ENCODE measurements around the gene THOC3. TPM values are rescaled to one million over a fixed set of nuclear protein-coding genes. Genes with fewer than 3 reads are reported as not detected.
"Not testable (repeated sequence)": the region's sequence is repeated elsewhere in the genome, so short reads cannot be mapped to it uniquely, and the experiment has no call there.

The THOC3 gene, protein sequence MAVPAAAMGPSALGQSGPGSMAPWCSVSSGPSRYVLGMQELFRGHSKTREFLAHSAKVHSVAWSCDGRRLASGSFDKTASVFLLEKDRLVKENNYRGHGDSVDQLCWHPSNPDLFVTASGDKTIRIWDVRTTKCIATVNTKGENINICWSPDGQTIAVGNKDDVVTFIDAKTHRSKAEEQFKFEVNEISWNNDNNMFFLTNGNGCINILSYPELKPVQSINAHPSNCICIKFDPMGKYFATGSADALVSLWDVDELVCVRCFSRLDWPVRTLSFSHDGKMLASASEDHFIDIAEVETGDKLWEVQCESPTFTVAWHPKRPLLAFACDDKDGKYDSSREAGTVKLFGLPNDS
- 89.8 and 95.5 TPM in 2 replicates for total RNA-seq

DNA sequence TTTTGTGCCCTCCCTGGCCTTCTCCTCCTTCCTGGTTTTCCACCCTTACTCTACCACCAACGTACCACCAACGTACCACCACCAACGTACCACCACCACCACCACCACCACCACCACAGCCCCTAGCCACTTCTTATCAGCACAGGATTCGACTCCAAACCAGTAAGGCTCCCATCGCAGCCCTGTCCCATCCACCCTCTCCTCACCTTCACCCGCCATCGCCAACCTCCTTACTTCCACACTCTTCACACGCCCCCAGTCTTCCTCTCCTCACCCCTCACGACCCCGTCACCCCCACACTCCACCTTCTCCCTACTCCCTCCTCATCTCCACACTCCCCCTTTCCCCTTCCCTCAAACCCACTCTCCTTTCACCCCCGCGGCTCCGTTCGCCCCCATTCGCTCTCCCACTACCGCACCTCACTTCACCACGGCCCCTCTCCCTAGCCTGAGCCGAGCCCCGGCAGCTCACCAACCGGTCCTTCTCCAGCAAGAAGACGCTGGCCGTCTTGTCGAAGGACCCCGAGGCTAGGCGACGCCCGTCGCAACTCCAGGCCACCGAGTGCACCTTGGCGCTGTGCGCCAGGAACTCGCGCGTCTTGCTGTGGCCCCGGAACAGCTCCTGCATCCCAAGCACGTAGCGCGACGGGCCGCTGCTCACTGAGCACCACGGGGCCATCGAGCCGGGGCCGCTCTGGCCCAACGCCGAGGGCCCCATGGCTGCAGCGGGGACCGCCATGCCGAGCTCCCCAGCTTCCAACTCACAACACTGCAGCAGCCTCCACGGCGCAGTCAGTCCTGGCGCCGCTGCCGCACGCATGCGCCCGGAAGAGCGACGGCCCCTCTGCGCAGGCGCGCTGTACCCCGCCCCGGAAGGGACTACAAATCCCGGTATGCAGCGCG, at the start of gene THOC3:
TSS of gene THOC3 (minus strand) at position 845 of the 902 bp plus-strand sequence. CDS start at position 738, 107 bp downstream.
- DNase-seq (ENCODE audit: low spot score), result peak; percentile 84
- Mint-ChIP-seq H3K27ac (peak within 1 kb of the TSS; percentile 69), H3K4me3 (ENCODE audit: low read depth) (peak within 1 kb of the TSS; percentile 86)
- H3K9me3 Mint-ChIP-seq; H3K4me1 Mint-ChIP-seq (ENCODE audit: low read depth); H3K27me3 Mint-ChIP-seq (ENCODE audit: low read depth); intact Hi-C loops (cut with micrococcal nuclease); H3K36me3 Mint-ChIP-seq (ENCODE audit: low read depth): not testable (repeated sequence)

DNA sequence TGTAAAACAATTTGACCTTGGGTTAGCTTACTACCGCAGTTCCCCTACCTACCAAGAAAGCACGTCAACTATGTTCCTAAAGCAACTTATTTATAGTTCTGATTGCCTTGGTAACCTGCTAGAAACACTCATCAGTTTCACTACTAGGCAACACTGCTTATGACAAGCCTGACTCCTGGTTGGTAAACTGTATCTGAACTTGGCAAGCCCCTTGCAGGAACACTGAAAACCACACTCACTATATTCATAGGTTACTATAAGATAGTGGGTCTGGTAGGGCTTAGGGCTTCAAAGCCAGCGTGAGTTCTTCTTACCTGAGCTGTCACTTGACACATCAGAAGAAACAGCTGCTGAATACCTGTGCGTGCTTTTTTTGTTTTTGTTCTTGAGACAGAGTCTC, 49.2 kb upstream of the THOC3 start:
- H3K9me3 Mint-ChIP-seq; DNase-seq (ENCODE audit: low spot score); intact Hi-C loops (cut with micrococcal nuclease); H3K4me1 Mint-ChIP-seq (ENCODE audit: low read depth); H3K27me3 Mint-ChIP-seq (ENCODE audit: low read depth); H3K4me3 Mint-ChIP-seq (ENCODE audit: low read depth); H3K36me3 Mint-ChIP-seq (ENCODE audit: low read depth); H3K27ac Mint-ChIP-seq: not testable (repeated sequence)

DNA sequence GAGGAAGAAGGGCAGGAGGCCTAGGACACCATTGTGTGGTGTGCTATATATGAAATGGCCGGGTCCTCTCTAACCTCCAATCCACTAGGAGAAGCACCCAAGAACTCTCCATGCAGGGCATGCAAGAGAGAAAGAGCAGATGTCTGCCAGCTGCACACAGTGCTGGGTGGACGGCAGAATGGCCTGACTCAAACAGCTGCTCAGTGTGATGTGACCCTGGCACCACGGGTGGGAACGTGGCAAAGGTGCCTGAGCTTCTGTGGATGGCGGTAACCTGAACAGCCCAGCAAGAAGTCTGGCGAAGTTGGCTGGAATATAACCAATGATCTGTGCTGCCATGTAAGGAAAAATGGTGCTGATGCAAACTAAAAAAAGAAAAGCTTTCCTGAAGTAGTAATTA, 46.2 kb upstream of the THOC3 start:
- intact Hi-C loops (cut with micrococcal nuclease); H3K27me3 Mint-ChIP-seq (ENCODE audit: low read depth); H3K4me3 Mint-ChIP-seq (ENCODE audit: low read depth); H3K9me3 Mint-ChIP-seq; H3K27ac Mint-ChIP-seq; H3K36me3 Mint-ChIP-seq (ENCODE audit: low read depth); DNase-seq (ENCODE audit: low spot score); H3K4me1 Mint-ChIP-seq (ENCODE audit: low read depth): not testable (repeated sequence)

DNA sequence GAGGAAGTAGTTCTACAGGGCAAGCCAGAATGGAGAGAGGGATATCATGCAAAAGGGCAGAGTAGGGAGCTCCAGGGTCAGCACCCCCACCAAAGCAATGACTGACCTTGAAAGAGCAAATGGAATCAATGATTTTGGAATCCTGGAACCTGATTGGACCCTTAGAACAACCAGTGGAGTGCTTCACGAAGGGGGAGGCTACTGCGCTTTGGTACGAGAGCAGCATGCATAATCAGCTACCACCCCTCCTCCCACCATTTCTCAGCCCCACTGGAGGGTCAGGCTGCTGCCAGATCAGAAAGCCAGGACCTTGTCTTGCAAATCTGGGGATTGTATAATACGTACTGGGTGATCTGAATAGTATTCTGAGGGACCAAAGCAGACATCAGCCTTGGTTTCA, 43.0 kb upstream of the THOC3 start:
- H3K9me3 Mint-ChIP-seq; H3K36me3 Mint-ChIP-seq (ENCODE audit: low read depth); H3K4me1 Mint-ChIP-seq (ENCODE audit: low read depth); H3K4me3 Mint-ChIP-seq (ENCODE audit: low read depth); H3K27ac Mint-ChIP-seq; H3K27me3 Mint-ChIP-seq (ENCODE audit: low read depth); intact Hi-C loops (cut with micrococcal nuclease); DNase-seq (ENCODE audit: low spot score): not testable (repeated sequence)

DNA sequence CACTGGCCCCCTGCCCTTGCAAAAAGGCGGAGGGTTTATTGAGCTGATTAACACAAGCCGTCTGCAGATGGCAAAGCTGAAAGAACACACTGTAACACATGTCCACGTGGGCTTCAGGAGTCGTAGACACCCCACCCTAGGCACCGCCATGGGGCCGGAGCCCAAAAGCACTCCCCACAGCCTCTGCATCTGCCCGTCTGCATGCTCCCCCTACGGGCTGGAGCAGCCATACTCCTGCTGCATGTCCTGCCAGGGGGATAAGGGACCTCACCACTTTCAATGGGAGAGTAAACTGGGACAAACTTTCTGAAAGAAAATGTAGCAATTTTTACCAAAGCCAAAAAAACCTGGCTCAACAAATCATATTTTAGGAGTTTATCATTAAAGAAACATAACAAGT, 42.1 kb upstream of the THOC3 start:
- H3K9me3 Mint-ChIP-seq; DNase-seq (ENCODE audit: low spot score); H3K27me3 Mint-ChIP-seq (ENCODE audit: low read depth); H3K4me3 Mint-ChIP-seq (ENCODE audit: low read depth); H3K27ac Mint-ChIP-seq; intact Hi-C loops (cut with micrococcal nuclease); H3K36me3 Mint-ChIP-seq (ENCODE audit: low read depth): not testable (repeated sequence)
- H3K4me1 Mint-ChIP-seq (ENCODE audit: low read depth), result peaks cover 12% of the 10 kb centered on the region

DNA sequence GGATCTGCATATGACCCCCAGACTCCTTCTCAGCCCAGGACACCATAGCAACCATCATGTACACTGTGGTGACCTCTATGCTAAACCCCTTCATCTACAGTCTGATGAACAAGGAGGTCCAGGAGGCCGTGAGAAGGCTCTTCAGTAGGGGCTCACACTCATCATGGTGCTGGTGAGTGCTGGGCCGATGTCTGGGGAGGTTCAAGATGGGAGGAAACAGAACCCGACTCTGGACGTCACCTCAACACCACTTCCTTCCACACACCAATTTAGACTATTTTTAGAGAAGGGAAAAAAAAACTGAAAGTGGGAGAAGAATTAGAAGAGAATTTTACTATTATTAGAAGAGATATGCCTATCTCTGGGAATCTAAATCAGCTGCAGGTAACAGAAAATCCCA, 39.1 kb upstream of the THOC3 start:
- not testable (repeated sequence) for H3K36me3 Mint-ChIP-seq (ENCODE audit: low read depth)
- H3K4me1 Mint-ChIP-seq (ENCODE audit: low read depth), result peaks cover 12% of the 10 kb centered on the region

DNA sequence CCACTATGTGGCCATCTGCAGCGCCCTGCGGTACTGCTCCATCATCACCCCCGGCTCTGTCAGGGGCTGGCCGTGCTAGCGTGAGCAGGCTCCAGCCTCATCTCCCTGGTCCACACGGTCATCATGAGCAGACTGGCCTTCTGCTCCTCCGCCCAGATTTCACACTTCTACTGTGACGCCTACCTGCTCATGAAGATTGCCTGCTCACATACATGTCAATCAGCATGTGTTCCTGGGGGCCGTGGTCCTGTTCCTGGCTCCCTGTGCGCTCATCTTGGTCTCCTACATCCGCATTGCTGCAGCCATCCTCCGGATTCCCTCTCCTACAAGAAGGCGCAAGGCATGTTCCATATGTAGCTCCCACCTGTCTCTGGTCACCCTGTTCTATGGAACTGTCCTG, 38.7 kb upstream of the THOC3 start:
- H3K27me3 Mint-ChIP-seq (ENCODE audit: low read depth); intact Hi-C loops (cut with micrococcal nuclease); H3K27ac Mint-ChIP-seq; DNase-seq (ENCODE audit: low spot score); H3K36me3 Mint-ChIP-seq (ENCODE audit: low read depth); H3K9me3 Mint-ChIP-seq: not testable (repeated sequence)
- peaks cover 12% of the 10 kb centered on the region for H3K4me1 Mint-ChIP-seq (ENCODE audit: low read depth)
- peak overlapping the region; percentile 11 for H3K4me3 Mint-ChIP-seq (ENCODE audit: low read depth)

More for the DNA sequence above, 39.1 kb upstream of the THOC3 start:
- peak overlapping the region; percentile 34 for H3K27ac Mint-ChIP-seq
- H3K9me3 Mint-ChIP-seq; intact Hi-C loops (cut with micrococcal nuclease); H3K27me3 Mint-ChIP-seq (ENCODE audit: low read depth); DNase-seq (ENCODE audit: low spot score): not testable (repeated sequence)
- peak overlapping the region; percentile 51 for H3K4me3 Mint-ChIP-seq (ENCODE audit: low read depth)

DNA sequence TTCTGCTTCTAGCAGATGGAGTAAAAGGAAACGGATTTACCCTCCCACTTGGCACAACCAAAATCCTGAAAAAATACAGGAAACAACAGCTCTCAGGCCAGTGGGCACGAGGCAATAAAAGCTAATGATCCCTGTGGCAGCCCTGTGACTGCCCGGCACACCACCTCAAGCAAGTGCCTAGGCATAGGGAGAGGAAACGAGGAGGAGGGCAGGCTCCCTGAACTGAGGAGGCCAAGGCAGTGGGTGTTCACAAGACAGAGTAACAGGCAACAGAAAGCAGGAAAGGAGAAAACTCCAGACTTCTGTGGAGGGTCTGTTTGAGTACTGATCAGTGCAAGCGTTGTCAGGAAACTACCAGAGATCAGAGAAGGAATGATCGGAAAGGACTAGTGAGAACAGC, 29.9 kb upstream of the THOC3 start:
- H3K27ac Mint-ChIP-seq; H3K36me3 Mint-ChIP-seq (ENCODE audit: low read depth); H3K4me1 Mint-ChIP-seq (ENCODE audit: low read depth); H3K4me3 Mint-ChIP-seq (ENCODE audit: low read depth); intact Hi-C loops (cut with micrococcal nuclease); DNase-seq (ENCODE audit: low spot score); H3K9me3 Mint-ChIP-seq; H3K27me3 Mint-ChIP-seq (ENCODE audit: low read depth): not testable (repeated sequence)

DNA sequence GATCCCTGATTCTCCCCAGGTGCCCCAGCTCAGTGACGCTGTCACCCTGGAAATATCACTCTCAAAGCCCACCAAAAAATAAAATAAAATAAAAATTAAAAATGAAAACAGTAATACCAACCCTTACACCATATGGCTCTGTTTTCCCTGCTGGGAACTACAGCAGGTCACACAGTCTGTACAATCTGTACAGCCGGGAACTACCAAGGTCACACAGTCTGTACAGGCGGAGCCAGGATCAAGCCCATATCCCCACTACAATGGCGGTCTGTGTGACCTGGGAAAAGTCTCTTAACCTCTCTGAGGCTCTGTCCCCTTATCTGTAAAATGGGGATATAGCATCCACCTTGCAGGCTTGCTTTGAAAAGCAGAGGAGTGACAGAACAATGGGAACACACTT, 29.4 kb upstream of the THOC3 start:
- H3K9me3 Mint-ChIP-seq; H3K27ac Mint-ChIP-seq; H3K4me1 Mint-ChIP-seq (ENCODE audit: low read depth); DNase-seq (ENCODE audit: low spot score); H3K27me3 Mint-ChIP-seq (ENCODE audit: low read depth); H3K36me3 Mint-ChIP-seq (ENCODE audit: low read depth); H3K4me3 Mint-ChIP-seq (ENCODE audit: low read depth); intact Hi-C loops (cut with micrococcal nuclease): not testable (repeated sequence)

DNA sequence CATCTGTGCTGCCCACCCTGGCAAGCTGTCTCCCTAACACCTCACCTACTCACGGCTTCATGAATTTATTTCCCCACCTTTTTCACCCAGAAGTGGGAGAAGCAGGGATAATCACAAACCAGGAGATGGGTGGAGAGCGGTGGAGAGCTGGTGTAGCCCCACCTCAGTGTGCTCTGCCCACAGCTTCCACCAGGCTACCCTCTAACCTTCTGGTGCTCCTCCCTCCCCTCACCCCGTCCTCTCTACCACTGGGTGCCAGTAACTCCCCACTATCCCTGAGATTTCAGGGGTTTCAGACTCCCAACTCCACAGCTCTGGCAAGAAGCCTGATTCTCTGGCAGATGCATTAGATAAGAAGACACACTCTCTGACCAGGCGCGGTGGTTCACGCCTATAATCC, 28.7 kb upstream of the THOC3 start:
- H3K4me3 Mint-ChIP-seq (ENCODE audit: low read depth); H3K27ac Mint-ChIP-seq; H3K27me3 Mint-ChIP-seq (ENCODE audit: low read depth); H3K36me3 Mint-ChIP-seq (ENCODE audit: low read depth); H3K9me3 Mint-ChIP-seq; DNase-seq (ENCODE audit: low spot score); intact Hi-C loops (cut with micrococcal nuclease); H3K4me1 Mint-ChIP-seq (ENCODE audit: low read depth): not testable (repeated sequence)

DNA sequence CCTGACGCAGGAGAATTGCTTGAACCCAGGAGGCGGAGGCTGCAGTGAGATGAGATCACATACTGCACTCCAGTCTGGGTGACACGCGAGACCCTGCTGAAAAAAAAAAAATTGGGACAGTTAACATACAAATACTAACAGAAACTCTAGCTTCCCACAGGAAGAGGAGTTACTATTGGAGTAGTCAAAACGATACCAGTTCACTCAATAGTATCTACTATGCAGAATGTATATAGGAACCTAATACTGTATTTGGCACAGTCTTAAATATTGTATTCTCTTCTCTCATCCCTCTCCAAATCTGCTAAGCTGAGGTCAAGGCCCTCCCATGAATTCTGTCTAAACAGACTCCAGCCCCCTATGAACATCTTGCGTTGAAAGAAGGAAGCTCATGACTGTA, 27.4 kb upstream of the THOC3 start:
- H3K27ac Mint-ChIP-seq; H3K36me3 Mint-ChIP-seq (ENCODE audit: low read depth); H3K4me1 Mint-ChIP-seq (ENCODE audit: low read depth); H3K4me3 Mint-ChIP-seq (ENCODE audit: low read depth); DNase-seq (ENCODE audit: low spot score); H3K9me3 Mint-ChIP-seq; H3K27me3 Mint-ChIP-seq (ENCODE audit: low read depth); intact Hi-C loops (cut with micrococcal nuclease): not testable (repeated sequence)

DNA sequence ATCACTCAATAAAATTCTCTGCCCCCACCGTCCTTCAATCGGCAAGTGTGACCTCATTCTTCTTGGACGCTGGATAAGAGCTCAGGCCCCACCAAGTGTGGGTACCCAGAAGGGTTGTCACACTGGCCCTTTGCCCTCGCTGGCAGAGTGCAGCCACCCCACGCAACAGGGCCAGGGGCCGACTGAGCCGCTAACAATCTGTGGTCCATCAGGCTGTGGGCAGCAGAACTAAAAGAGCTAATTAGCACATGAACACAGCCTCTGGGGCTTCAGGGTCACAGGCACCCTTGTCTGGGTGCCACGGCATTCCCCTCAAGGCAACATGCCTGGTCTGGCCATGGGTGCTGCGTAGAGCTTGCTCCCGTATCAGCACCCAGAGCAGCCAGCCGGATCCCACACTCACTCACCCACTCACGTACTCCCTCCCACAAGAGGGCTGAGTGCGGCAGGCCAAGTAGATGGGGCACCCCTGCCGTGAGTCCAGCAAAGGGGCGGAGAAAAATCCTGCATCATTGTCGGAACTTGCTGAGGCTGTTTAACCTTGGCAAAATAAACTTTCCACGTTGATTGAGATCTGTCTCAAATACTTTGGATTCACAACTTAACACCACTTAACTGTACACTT, 11.4 kb upstream of the THOC3 start:
- intact Hi-C loops (cut with micrococcal nuclease); H3K36me3 Mint-ChIP-seq (ENCODE audit: low read depth); H3K27me3 Mint-ChIP-seq (ENCODE audit: low read depth); H3K27ac Mint-ChIP-seq; H3K4me3 Mint-ChIP-seq (ENCODE audit: low read depth); H3K9me3 Mint-ChIP-seq; H3K4me1 Mint-ChIP-seq (ENCODE audit: low read depth); DNase-seq (ENCODE audit: low spot score): not testable (repeated sequence)

DNA sequence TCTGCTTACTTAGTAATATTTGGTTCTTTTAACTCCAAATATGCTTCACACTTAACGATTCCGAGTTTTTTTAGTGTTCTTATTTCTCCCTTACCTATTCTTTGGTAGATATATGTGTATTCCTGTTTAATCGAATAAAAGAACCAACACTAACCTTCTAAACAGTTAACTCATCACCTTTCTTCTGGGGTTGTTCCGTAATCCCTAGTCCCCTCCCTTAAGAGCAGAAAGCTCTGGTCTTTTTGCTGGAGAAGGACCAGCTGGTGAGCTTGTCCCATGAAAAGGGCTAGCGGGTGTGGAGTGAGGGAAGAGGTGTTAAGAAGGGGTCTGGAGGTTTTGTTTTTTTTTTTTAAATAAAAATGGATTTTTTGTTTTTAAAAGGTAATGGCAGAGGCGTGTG, 266 bp upstream of the THOC3 start:
- H3K4me1 Mint-ChIP-seq (ENCODE audit: low read depth); H3K27me3 Mint-ChIP-seq (ENCODE audit: low read depth); H3K27ac Mint-ChIP-seq; intact Hi-C loops (cut with micrococcal nuclease); H3K4me3 Mint-ChIP-seq (ENCODE audit: low read depth); H3K9me3 Mint-ChIP-seq; DNase-seq (ENCODE audit: low spot score); H3K36me3 Mint-ChIP-seq (ENCODE audit: low read depth): not testable (repeated sequence)

Measured in activated T-helper 2 cell treated with anti-CD3 and anti-CD28 coated beads, Interferon-gamma antibody, Interleukin-2, Interleukin-4, amounts not matched to agents 10 μg/mL and 5 μg/mL and 100 μg/mL, durations not matched to agents 14 hours and 24 hours and 36 hours (primary cell).